HG02973 (cell line): ENCODE results near the gene THADA.

Experiments used
- ATAC-seq: cut with Tn5 transposase; IDR thresholded peaks from one replicate; pipeline ENCODE4 v1.9.1; 2021; ENCODE audit warnings: moderate library complexity; ENCODE audit not compliant: unreplicated experiment

Gene THADA

DNA sequence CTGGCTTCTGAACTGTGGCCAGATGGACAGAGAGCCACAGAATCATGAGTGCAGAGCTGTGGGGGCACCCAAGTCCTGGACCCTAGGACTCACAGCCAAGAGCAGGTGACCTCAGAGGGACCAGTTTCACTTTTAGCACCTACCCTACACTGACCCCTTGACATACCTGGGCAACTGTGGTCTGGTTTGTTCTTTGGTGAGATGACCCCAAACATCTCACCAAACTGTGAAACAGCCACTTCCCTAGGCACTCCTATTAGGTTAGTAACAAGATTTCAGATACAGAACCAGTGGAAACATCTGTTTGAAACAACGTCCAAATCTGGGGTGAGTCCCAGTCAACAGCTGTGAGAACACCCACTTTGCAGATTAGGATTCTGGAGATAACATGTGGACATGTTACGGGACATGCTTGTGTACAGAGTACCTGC is 367.5 kb downstream of the THADA start:
- ATAC-seq = no peak

DNA sequence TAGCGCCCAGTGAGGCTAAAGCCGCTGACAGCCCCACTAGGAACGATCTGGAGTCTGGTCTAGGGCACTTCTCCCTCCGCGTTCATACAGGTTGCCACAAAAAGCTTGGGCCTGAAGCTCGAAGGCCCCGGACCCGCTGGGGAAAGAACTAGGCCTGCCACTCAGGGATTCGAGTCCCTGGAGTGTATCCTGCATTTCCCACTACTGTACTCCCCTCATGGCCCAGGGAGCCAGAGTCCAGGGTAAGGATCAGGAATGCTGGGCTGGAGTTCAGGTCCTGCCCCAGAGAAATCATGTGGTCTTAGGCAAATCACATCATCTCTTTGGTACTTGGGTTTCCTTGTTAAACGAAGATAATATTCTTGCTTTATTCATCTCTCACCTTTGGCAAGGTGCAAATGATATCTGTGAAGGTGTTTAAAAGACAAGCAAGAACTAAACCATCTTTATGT is 368.0 kb downstream of the THADA start:
- no peak for ATAC-seq

DNA sequence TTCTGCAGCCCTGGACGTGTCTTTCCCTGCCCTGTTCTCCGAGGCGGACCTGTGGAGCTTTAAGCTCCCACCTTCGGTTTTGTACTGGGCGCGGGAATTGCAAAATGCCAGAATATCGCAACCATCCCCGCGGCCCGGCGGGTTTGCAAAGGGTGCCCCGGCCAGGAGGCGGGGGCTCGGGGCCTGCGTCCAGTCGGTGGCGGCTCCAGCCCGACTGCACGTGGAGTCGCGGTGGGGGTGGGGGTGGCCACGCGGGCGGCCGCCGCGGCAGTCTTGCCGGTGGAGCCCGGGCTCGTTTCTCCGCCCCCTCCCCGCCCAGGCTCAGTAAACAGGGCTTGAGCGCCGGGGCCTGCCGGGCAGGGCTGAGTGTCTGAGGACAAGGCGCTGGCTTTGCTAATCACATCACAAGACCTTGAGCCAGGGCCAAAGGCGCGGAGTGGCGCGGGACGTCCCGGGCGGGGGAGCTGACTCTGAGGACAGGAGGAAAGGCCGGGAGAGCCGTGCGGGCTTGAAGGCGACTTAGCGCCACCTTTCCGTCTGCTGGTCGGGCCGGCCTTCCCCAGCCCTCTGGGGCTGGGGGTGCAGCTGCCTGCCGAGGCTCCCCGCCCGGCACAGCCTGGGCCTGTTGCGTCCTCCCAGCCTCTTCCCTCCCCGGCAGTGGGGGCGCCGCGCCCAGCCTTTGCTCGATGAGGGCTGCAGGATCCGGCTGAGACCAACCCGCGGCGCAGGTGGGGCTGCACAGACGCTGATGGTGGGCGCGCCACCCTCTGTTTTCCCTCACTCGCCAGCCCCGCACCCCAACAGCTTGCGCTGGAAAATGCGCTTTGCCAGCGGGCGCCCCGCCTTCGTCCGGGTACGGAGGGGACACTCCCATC is 368.6 kb downstream of the THADA start:
- peak; percentile 6 for ATAC-seq

DNA sequence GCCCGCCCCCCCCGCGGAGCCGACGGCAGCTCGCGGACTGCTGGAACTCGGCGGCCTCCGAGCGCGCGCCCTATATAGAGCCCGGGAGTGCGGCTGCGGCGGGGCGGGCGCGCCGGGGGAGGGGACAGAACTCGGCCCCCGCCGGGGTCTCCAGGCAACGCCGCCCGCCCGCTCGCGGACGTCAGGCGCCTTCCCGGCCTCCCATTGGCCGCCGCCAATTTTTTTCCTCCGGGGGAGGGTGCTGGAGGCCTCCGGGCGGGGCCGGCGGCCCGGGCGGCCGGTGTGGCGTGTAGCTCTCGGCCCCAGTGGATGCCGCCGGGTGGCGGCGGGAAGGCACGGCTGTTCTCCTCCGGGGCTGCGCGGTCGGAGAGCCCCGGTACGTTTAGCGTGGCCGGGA is 369.3 kb downstream of the THADA start, which contains the start of gene ZFP36L2:
TSS of gene ZFP36L2 (minus strand) at position 49 of the 397 bp plus-strand sequence. CDS start 291 bp downstream, outside the sequence.
- peak; percentile 47 for ATAC-seq

DNA sequence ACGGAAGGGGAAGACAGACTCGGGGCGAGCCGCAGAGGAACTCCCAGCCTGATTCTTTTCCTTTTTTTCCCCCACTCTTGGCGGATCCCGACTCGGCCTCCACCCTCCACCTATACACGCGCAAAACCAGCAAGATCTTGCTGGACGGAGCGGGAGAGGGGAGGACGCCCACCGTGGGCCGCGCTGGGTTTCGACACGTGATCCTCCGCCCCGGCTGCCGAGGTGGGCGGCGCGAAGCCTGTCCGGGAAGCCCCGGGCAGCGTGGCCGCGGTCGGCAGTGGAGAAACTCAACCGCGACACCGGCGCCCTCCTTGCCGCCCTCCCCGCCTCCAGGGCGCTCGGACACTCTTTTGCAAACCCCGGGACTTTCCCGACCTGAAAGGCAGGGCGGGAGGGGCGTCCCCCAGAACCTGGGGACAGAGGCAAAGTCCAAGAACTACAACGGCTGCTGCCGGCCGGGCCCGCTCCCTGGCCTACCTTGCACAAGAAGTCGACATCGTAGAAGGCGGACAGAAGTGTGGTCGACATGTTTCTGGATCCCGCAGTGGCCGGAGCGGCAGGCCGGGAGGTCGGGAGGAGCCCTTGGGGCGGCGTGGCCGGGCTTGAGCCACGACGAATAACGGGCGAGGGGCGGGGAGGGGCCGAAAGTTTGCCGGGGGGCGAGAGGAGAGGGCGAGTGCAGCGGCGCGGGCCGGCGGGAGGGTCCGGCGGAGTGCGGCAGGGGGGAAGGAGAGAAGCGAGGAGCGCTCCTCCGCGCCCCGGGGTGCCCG is 369.9 kb downstream of the THADA start:
- ATAC-seq = peak; percentile 27

DNA sequence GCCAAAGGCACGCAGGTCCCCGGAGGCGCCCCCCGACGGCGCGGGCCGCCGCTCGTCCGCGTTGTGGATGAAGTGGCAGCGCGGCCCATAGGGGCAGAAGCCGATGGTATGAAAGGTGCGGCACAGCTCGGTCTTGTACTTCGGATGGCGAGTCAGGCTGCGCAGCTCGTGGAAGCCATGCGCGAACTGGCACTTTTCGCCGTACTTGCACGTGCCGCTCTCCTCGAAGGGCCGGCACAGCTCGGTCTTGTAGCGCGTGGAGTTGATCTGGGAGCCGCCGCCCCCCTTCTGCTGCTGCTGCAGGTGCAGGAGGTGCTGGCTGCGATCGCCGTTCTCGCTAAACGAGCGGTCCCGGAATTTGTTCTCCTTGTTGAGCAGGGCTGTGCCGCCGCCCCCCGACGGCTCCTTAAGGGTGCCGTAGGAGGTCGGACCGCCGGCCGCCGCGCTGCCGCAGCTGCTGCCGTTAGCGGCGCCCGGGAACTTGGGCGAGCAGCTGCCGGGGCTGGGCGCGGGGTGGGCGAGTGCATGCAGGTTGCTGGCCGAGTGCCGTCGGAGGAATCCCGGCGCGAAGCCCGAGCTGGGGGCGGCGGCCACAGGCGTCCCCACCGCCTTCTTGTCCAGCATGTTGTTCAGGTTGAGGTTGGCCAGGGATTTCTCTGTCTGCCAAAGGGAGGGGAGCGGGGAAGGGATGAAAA is 370.6 kb downstream of the THADA start:
- ATAC-seq = peak; percentile 0

DNA sequence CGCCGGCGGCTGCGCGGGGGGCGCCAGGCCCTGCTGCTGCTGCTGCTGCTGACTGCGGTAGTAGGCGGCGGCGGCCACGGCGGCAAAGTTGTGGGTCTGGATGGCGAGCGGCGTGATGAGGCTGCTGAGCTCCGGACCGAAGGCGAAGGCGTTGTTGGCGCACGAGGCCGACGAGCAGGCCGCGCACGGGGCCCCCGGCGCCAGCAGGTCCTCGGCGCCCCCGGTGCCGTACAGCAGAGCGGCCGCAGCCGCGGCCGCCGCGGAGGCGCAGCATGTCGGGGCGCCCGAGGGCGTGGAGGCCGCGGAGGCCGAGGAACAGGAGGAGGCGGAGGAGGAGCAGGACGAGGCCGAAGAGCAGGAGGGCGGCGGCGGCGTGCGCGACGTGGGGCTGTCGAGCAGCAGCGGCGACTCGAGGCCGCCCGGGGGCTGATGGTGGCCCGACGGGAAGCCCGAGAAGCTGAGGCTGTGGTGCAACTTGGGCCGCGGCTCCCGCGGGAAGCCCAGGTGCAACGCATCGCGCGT is 371.2 kb downstream of the THADA start:
- ATAC-seq = no peak

DNA sequence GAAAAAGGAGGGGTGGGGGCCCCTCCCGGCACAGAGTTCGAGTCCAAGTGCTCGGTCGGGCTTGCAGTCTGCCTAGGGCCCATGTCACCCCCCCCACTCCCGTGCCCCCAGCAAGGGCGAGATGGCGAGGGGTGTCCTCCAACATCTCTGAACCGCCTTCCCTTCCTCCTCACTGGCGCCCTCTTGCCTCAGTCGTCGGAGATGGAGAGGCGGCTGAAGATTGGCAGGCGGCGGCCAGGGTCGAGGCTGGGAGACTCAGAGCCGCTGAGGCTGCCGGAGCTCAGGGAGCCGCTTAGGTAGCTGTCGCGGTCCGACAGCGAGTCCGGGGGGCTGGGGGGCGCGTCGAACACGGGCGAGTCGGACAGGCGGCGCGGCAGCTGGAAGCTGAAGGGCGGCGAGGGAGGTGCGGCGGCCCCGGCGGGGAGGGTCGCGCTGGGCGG is 371.7 kb downstream of the THADA start:
- no peak for ATAC-seq

DNA sequence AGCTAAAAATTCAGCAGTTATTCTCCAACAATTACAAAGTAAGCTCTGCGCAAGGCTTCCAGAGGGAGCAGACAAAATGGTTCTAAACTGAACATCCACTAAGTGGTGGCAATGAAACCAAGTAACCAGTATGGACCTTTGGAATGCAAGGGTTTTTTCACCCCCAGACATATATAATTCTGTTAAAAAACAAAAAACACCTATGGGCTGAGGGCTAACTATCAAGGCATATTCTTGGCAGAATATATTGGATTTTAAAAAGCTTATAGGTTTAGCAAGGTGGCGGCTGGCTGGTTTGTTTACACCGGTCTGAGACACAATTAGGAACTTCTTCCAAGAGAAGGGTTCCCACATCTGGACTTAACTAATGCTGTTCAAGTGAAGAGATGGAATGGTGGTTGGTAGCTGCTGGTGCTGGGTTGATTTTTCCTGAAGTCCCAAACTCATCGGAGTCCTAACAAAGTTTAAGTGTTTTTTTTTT is 372.3 kb downstream of the THADA start:
- ATAC-seq = no peak

DNA sequence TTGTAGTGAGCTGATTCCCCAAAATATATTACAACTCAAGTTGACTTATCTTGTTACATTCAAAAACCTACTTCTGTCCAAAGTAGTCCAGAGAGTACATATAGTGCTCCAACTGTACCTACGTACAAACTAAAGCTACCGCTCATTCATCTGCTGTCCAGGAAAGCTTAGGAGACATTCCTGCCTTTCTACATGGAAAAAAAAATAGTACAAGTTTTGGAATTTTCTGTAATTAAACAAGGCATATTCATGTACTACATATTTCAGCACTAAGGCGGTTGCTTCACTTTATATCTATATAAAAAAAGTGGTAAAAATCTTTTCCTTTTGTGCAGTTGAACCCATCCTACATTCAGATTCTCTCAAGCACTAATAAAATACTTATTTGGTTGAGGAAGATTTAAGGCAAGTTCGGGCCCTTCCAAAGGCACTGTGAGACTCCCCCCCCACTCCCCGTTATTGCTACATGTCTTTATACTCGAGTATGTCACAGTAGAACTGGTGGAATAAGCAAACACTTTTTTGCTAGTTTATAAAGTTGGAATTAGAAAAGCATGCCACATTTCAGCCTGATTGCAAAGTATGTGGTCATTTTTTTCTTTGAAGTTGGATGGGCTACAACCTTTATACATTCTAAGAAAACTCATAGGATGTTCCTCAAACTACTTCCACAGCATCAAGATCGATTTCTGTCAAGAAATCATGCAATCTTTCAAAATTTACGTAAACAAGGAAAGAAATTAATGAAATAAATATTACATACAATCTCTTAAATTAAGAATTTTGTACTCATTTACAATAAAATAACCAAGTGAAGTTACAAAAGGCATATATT is 373.1 kb downstream of the THADA start:
- ATAC-seq = no peak

DNA sequence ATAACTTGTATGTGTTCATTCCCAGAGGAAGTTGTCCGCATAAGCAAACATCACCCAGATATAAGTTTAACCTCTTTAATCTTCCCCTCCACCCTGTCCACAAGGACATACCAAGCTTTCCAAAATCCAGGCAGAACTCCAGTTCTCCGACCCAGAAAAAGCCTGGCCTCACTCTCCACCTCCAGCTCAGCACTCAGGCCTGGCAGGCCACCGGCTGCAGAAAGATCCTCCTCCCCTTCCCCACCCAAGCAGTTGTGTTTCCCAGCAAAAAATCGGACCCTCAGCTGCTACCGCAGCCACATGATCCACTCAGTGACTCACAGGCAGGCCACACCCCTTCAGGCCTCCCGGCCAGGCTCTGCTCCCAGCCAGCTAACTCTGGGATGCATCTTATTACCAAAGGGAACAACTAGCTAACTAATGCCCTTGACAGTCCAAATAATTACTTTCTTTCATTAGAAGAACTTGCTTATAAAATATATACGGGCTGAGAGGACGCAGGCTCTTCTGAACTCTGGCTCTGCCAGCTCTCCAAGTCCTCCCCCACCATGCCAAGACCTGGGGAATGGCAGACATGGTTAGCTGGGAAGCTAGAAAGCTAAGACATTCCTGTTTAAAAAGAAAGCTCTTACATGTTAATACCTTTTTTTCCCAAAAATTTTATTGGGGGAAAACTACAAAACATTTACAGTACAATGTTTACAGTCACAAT is 373.9 kb downstream of the THADA start:
- ATAC-seq = no peak

DNA sequence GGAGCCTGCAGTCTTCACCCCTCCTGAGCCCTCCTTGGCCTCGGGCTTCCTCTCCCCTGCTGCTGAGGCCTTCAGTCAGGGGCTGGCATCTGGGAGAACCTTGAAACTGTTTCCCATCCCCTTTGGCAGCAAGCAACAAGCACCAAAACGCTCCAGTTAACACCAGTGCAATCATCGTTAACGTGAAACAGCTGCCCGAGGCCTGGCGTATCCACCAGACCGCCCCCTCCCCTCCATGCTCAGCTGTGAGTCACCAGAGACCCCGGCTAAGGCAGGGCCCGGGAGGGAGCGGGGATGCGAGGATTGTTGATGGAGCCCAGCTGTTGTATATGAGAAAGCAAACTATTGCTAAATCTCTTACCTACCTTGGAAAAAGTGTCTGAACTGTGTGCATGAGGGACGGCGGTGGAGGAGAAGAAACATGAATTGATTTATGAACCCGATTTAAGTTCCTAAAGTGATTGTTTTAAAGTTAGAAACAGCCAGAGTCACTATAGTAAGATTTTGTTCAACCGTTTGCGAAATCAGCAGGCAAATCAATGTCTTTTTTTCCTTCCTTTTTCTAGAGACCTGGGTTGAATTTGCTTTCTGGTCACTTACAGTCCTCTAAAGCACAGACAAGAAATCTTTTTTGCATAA is 374.6 kb downstream of the THADA start:
- ATAC-seq = no peak

DNA sequence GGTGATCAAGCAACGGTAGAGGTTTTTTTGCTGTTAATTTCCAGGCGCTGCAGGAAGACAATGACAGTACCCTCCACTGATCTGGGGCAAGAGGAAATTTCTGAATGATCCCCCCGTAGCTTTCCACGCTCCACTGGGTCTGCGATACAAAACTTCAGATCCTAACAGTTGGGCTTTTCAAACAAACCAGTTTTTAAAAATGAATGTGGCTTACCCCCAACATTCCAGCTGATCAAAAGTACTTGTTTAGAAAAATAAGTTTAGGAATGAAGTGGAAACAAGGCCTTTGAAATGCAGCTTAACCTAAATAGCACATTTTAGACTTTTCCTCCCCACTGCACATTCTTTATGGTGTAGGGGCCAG is 375.1 kb downstream of the THADA start:
- ATAC-seq = no peak

DNA sequence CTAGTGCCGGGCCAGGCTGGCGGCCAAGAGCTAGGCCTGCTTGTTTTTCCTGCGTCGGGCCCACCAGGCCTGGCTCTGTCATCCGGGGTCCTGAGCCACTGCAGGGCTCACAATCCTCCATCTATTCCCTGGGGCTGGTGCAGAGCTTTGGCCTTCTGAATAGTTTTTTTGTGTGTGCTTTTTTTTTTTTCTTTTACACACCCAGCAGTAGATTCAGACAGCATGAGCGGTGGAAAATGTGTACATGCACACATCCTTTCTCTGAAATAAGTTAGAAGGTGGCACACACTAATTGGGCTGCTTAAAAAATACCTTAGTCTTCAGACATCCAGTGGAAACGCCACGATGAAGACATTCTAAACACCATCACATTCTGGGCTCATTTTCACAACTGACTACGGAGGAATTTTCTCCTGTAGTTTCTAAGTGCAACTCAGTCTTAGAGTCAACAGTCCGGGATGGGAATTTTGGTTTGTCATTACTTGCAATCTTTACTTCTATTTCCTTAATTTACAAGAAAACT is 375.5 kb downstream of the THADA start:
- ATAC-seq = no peak

DNA sequence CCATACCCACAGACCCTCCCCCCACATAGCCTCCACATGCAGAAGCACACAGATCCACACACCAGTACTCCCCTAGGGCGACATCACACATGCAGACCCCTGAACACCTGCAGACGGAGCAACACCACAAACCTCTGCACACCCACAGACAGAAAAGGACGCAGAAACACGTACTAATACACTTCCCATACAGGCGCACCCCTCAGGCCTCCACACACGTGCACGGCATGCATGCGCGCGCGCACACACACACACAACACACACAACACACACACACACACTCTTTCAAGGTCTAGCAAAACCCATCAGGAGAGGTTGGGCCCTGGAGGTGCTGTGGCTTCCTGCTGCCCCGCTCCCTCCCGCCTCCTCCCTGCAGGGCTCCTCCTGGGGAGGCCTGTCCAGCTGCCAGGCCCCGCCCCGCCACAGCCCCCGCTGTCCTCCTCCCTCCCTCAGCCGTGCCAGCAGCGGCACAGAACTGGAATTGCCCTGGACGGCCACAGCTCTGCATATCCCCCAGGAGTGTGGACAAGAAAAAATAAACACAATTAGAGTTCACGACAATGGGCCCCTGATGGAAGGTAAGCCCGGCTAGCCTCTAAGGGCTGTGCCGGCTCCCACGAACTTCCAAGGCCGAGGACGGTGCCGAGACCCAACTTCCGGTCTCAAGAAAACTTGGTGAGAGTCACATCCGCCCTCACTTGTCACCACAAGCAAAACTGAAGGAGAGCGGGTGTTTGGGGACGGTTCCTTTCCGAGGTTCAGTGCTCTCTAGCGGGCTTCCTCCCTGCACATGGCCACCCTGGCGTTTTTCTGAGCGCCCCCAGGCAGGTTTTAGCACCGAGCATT is 376.2 kb downstream of the THADA start:
- peak; percentile 42 for ATAC-seq

DNA sequence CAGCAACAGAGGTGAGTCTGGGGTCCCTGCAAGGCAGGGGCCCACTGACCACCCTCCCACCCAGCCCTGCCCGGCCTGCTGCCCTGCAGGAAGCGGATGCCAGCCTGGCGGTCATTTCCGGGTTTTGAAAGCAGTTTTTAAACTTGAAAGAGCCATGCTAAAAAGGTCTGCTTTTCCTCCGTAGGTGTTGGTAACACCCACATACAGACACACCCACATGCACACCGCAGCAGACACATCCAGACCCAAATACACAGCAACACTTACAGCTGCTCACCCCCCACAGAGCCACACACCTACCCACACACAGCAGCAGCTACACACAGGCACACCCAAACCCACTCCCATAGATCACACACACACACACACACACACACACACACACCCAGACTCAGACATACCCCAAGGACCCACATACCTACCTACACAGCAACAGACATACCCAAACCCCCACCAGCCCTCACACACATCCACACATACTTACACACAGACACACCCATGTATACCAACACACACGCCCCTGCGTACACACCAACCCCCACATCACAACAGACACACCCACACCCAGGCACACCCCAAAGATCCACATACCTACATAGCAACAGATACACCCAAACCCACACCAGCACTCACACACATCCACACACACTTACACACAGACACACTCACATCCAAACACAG is 377.0 kb downstream of the THADA start:
- peak; percentile 1 for ATAC-seq

DNA sequence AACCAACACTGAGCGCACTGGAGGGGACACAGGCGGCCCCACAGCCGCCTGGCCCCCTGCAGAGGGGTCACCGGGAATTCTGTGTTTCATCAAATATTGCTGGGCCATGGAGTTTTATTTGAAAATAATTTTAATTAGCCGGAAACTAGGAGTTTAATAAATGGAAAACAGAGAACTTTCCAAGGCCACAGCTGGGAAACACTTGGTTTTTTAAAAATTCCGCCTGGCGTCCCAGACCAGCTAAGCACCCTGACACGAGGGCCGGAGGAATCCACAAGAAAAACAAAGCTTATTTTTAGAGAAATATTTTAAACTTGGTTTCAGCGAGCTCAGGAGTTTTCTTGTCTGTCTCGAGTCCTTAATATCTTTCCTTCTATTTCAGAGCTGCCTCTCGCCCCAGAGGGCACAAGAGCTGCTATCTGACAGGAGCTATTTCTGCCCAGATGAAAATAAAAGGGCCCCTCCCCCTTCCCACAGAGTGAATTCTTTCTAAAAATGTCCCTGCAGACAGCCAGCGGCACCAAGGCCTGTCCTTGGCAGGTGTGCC is 377.6 kb downstream of the THADA start:
- ATAC-seq = no peak
